CD4-positive, alpha-beta T cell treated with Interleukin-4 for 1 hour (primary cell): ENCODE results near the gene CD200R1.
"Not testable (repeated sequence)": the region's sequence is repeated elsewhere in the genome, so short reads cannot be mapped to it uniquely, and the experiment has no call there.

Experiments
- DNase-seq, 2 donors: peaks; one replicate each; pipeline ENCODE4 v3.0.0-alpha.2; 2020 to 2022

The CD200R1 gene

GRCh38 chr3:112973325-112974177, 1.4 kb downstream of the CD200R1 start:
- peak; percentile 42 to 69 for DNase-seq

GRCh38 chr3:112972158-112972557, 2.7 kb downstream of the CD200R1 start:
- DNase-seq: no peak

- no peak for DNase-seq
Measured at GRCh38 chr3:112967828-112968227, 7.1 kb downstream of the CD200R1 start.

- DNase-seq: no peak
Measured at GRCh38 chr3:112967425-112967824, 7.5 kb downstream of the CD200R1 start.

- no peak for DNase-seq
Measured at GRCh38 chr3:112966633-112967032, 8.3 kb downstream of the CD200R1 start.

- no peak for DNase-seq
Measured at GRCh38 chr3:112965656-112966055, 9.2 kb downstream of the CD200R1 start.

GRCh38 chr3:112963683-112964082, 11.2 kb downstream of the CD200R1 start:
- no peak for DNase-seq

- no peak for DNase-seq
Measured at GRCh38 chr3:112958811-112959560, 15.9 kb downstream of the CD200R1 start.

GRCh38 chr3:112956351-112956750, 18.6 kb downstream of the CD200R1 start:
- DNase-seq: no peak

GRCh38 chr3:112948346-112948838, 26.5 kb downstream of the CD200R1 start:
- no peak for DNase-seq

- DNase-seq: peak in 1 of 2 donors; percentile 11
Measured at GRCh38 chr3:112931736-112932521, 43.0 kb downstream of the CD200R1 start.

- DNase-seq: no peak
Measured at GRCh38 chr3:112930771-112931170, 44.1 kb downstream of the CD200R1 start.

- no peak for DNase-seq
Measured at GRCh38 chr3:112925969-112926368, 48.9 kb downstream of the CD200R1 start.

GRCh38 chr3:112925560-112925959, 49.3 kb downstream of the CD200R1 start:
- no peak for DNase-seq

- not testable (repeated sequence) for DNase-seq
Measured at GRCh38 chr3:112919541-112919940, 55.4 kb downstream of the CD200R1 start.

GRCh38 chr3:112908252-112908651, 66.7 kb downstream of the CD200R1 start:
- DNase-seq: peak in 1 of 2 donors; percentile 6

- DNase-seq: no peak
Measured at GRCh38 chr3:112904786-112905185, 70.1 kb downstream of the CD200R1 start.

GRCh38 chr3:112900113-112900512, 74.8 kb downstream of the CD200R1 start:
- no peak for DNase-seq

GRCh38 chr3:112897791-112898190, 77.1 kb downstream of the CD200R1 start:
- no peak for DNase-seq

GRCh38 chr3:112894258-112894657, 80.6 kb downstream of the CD200R1 start:
- no peak for DNase-seq

- no peak for DNase-seq
Measured at GRCh38 chr3:112889357-112889756, 85.5 kb downstream of the CD200R1 start.

- no peak for DNase-seq
Measured at GRCh38 chr3:112888381-112889085, 86.4 kb downstream of the CD200R1 start.
